Neural cell (in vitro differentiated cells): ENCODE data around the gene ANP32A. TPM values are rescaled to one million over a fixed set of nuclear protein-coding genes. Genes with fewer than 3 reads are reported as not detected.

ENCODE experiments used
- H2AFZ ChIP-seq: fragments of 200-600, 300-800 bp; sonication (generic), shearing (Covaris generic); 2 replicates; pipeline ENCODE4 v1.6.0; 2014; ENCODE audit warnings: low read depth, mild to moderate bottlenecking, antibody characterized with exemption, low read length, moderate library complexity
- H3F3A ChIP-seq: fragments of 200-600 bp; shearing (Covaris generic); 2 replicates; pipeline ENCODE4 v1.6.1; 2016; ENCODE audit warnings: mild to moderate bottlenecking, moderate library complexity, mixed read lengths, antibody characterized with exemption, low read length; ENCODE audit not compliant: insufficient read depth, poor library complexity, severe bottlenecking
- H3K27ac ChIP-seq: fragments of 200-600, 300-800 bp; sonication (generic), shearing (Covaris generic); 2 replicates; pipeline ENCODE4 v1.5.1; 2014; ENCODE audit warnings: mild to moderate bottlenecking, low read length, moderate library complexity
- H3K27me3 ChIP-seq: fragments of 300-800, 200-600 bp; sonication (generic), shearing (Covaris generic); 2 replicates; pipeline ENCODE4 v1.6.0; 2014; ENCODE audit warnings: mild to moderate bottlenecking, low read depth, low read length, moderate library complexity; ENCODE audit not compliant: insufficient read depth
- H3K36me3 ChIP-seq: fragments of 300-800, 200-600 bp; sonication (generic), shearing (Covaris generic); 2 replicates; pipeline ENCODE4 v1.5.1; 2014; ENCODE audit warnings: mild to moderate bottlenecking, antibody characterized with exemption, low read length, moderate library complexity; ENCODE audit not compliant: insufficient read depth
- H3K4me2 ChIP-seq: fragments of 300-800, 200-600 bp; sonication (generic), shearing (Covaris generic); 2 replicates; pipeline ENCODE4 v1.6.0; 2014; ENCODE audit warnings: mild to moderate bottlenecking, low read length
- H3K4me3 ChIP-seq: fragments of 300-800, 200-600 bp; sonication (generic), shearing (Covaris generic); 2 replicates; pipeline ENCODE4 v1.5.1; 2014; ENCODE audit warnings: mild to moderate bottlenecking, low read length, moderate library complexity
- H3K79me2 ChIP-seq: fragments of 200-600 bp; shearing (Covaris generic); replicated peaks from 2 replicates; pipeline ENCODE4 v1.6.0; 2014; ENCODE audit warnings: mild to moderate bottlenecking, low read length, moderate library complexity; ENCODE audit not compliant: insufficient read depth
- H3K9ac ChIP-seq: fragments of 300-800, 200-600 bp; sonication (generic), shearing (Covaris generic); 2 replicates; pipeline ENCODE4 v1.6.1; 2016; ENCODE audit warnings: mild to moderate bottlenecking, low read length, mixed read lengths
- H3K9me2 ChIP-seq: fragments of 200-600 bp; shearing (Covaris generic); 2 replicates; pipeline ENCODE4 v1.6.1; 2016; ENCODE audit warnings: mild to moderate bottlenecking, low read length, mixed read lengths; ENCODE audit not compliant: insufficient read depth
- H3K9me3 ChIP-seq: fragments of 200-600, 300-800 bp; sonication (generic), shearing (Covaris generic); 2 replicates; pipeline ENCODE4 v1.6.1; 2016; ENCODE audit warnings: mild to moderate bottlenecking, mixed run types, low read length, moderate library complexity, mixed read lengths
- H4K20me1 ChIP-seq: fragments of 200-600 bp; shearing (Covaris generic); 2 replicates; pipeline ENCODE4 v1.6.1; 2016; ENCODE audit warnings: mild to moderate bottlenecking, mixed run types; ENCODE audit not compliant: insufficient read depth
- EP300 ChIP-seq: fragments of 450-650 bp; conservative IDR thresholded peaks from 2 replicates; pipeline ENCODE4 v1.6.1; 2014; ENCODE audit warnings: antibody characterized with exemption, mild to moderate bottlenecking, moderate library complexity; ENCODE audit not compliant: poor library complexity, severe bottlenecking
- EZH2 ChIP-seq: fragments of 200-600, 300-800 bp; shearing (Covaris generic), sonication (generic); IDR thresholded peaks from 2 replicates; pipeline ENCODE4 v1.6.1; 2014; ENCODE audit warnings: antibody characterized with exemption, low read length, borderline replicate concordance, mild to moderate bottlenecking; ENCODE audit not compliant: insufficient read depth, poor library complexity, severe bottlenecking
- MXI1 ChIP-seq: fragments of 450-650 bp; conservative IDR thresholded peaks from 2 replicates; pipeline ENCODE4 v1.6.1; 2014; ENCODE audit warnings: antibody characterized with exemption, mild to moderate bottlenecking; ENCODE audit not compliant: poor library complexity, severe bottlenecking
- POLR2AphosphoS5 ChIP-seq: IDR thresholded peaks from 2 replicates; pipeline ENCODE4 v1.6.1; 2012
- RAD21 ChIP-seq: fragments of 450-650 bp; conservative IDR thresholded peaks from 2 replicates; pipeline ENCODE4 v1.6.1; 2014; ENCODE audit warnings: antibody characterized with exemption, mild to moderate bottlenecking, moderate library complexity
- SMC3 ChIP-seq: fragments of 450-650 bp; conservative IDR thresholded peaks from 2 replicates; pipeline ENCODE4 v1.6.1; 2014; ENCODE audit warnings: antibody characterized with exemption, mild to moderate bottlenecking, moderate library complexity; ENCODE audit not compliant: poor library complexity
- TAF1 ChIP-seq: IDR thresholded peaks from 2 replicates; pipeline ENCODE4 v1.6.1; 2012; ENCODE audit warnings: low read depth
- polyA plus RNA-seq: library from polyadenylated mRNA; depleted of rRNA; stranded (reverse); fragments of >200 nt; gene quantifications from 2 replicates; pipeline ENCODE4 v1.2.3, GENCODE V29; 2014
- TF ChIP-seq, protein P1 (sequence below): IDR thresholded peaks from 2 replicates; pipeline ENCODE4 v1.6.1; 2012; ENCODE audit warnings: borderline replicate concordance
- TF ChIP-seq, protein P2 (sequence below): fragments of 450-650 bp; IDR thresholded peaks from 2 replicates; pipeline ENCODE4 v1.5.1; 2014; ENCODE audit warnings: antibody characterized with exemption, mild to moderate bottlenecking, moderate library complexity; ENCODE audit not compliant: poor library complexity, severe bottlenecking

The ANP32A gene
- polyA plus RNA-seq, 1 donor from 2014 or later, result 190 TPM

DNA sequence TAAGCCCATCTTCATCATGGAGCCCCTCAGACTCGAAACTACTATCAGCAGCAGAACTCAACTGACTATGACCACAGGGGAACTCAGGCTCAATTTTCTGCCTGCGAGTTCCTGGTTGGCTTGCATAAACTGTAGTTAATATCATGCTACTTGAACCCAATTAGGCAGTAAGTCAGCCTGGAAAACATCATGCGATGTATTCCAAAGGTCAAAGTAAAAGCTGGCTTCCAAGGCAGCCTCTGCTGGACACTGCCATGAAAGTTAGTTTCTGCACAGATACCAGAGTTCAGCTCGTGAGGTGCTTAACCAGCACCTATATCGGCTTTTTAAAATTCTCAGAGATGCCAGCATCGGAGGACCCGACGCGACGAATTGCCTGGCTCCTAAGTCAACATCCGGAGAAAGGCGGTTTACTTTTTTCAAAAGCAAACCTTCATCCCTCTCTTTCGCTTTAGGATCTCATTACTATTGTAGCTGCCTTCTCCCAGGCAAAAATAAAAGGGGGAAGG lies 3.8 kb downstream of the ANP32A start:
- Histone ChIP-seq H3K4me2 (peak overlapping the region; percentile 66), H4K20me1 (no peaks in the 10 kb centered on the region), H3K4me3 (peak overlapping the region; percentile 91), H3K9ac (peak overlapping the region; percentile 94), H3K27me3 (no peaks in the 10 kb centered on the region), H3K9me2 (no peaks in the 10 kb centered on the region), H3K36me3 (no peaks in the 10 kb centered on the region), H3F3A (peaks cover 11% of the 10 kb centered on the region), H3K9me3 (no peaks in the 10 kb centered on the region), H2AFZ (peak overlapping the region; percentile 32), H3K79me2 (peaks cover 77% of the 10 kb centered on the region), H3K27ac (peak overlapping the region; percentile 98)
- TF ChIP-seq, protein P1, sequence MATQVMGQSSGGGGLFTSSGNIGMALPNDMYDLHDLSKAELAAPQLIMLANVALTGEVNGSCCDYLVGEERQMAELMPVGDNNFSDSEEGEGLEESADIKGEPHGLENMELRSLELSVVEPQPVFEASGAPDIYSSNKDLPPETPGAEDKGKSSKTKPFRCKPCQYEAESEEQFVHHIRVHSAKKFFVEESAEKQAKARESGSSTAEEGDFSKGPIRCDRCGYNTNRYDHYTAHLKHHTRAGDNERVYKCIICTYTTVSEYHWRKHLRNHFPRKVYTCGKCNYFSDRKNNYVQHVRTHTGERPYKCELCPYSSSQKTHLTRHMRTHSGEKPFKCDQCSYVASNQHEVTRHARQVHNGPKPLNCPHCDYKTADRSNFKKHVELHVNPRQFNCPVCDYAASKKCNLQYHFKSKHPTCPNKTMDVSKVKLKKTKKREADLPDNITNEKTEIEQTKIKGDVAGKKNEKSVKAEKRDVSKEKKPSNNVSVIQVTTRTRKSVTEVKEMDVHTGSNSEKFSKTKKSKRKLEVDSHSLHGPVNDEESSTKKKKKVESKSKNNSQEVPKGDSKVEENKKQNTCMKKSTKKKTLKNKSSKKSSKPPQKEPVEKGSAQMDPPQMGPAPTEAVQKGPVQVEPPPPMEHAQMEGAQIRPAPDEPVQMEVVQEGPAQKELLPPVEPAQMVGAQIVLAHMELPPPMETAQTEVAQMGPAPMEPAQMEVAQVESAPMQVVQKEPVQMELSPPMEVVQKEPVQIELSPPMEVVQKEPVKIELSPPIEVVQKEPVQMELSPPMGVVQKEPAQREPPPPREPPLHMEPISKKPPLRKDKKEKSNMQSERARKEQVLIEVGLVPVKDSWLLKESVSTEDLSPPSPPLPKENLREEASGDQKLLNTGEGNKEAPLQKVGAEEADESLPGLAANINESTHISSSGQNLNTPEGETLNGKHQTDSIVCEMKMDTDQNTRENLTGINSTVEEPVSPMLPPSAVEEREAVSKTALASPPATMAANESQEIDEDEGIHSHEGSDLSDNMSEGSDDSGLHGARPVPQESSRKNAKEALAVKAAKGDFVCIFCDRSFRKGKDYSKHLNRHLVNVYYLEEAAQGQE, result no peak
- TF ChIP-seq EP300, result no peak
- no peak for TF ChIP-seq POLR2AphosphoS5

DNA sequence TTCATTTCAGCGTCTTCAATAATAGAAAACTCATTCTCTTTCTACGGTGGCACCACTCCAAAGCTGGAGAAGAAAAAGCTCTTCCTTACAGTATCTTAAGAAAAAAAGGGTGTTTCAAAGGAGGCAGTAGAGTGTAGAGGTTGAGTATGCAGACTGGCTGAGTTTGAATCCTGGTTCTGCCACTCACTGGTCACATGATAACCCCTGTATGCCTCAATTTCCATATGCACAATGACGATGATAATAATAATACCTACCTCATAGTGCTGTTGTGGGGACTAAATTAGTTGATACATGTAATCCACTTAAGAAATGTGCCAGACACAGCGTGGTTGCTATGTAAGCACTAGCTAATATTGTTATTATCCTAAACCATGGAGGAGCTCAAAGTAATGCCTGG lies 4.5 kb downstream of the ANP32A start:
- no peaks in the 10 kb centered on the region for H4K20me1 ChIP-seq
- H3K27me3 ChIP-seq, result no peaks in the 10 kb centered on the region
- H3K9ac ChIP-seq, result peak overlapping the region; percentile 94

More for the DNA sequence above, 4.5 kb downstream of the ANP32A start:
- Histone ChIP-seq H3K27ac (peak overlapping the region; percentile 98), H3K9me2 (no peaks in the 10 kb centered on the region), H3K4me3 (peak overlapping the region; percentile 91), H2AFZ (no peak overlapping the region), H3K79me2 (peaks cover 78% of the 10 kb centered on the region), H3F3A (peaks cover 11% of the 10 kb centered on the region), H3K36me3 (no peaks in the 10 kb centered on the region), H3K4me2 (peak overlapping the region; percentile 66), H3K9me3 (no peaks in the 10 kb centered on the region)
- TF ChIP-seq EZH2 (no peak), POLR2AphosphoS5 (no peak), MXI1 (no peak), SMC3 (no peak), EP300 (no peak), TAF1 (no peak), RAD21 (no peak)
- TF ChIP-seq, protein P2, sequence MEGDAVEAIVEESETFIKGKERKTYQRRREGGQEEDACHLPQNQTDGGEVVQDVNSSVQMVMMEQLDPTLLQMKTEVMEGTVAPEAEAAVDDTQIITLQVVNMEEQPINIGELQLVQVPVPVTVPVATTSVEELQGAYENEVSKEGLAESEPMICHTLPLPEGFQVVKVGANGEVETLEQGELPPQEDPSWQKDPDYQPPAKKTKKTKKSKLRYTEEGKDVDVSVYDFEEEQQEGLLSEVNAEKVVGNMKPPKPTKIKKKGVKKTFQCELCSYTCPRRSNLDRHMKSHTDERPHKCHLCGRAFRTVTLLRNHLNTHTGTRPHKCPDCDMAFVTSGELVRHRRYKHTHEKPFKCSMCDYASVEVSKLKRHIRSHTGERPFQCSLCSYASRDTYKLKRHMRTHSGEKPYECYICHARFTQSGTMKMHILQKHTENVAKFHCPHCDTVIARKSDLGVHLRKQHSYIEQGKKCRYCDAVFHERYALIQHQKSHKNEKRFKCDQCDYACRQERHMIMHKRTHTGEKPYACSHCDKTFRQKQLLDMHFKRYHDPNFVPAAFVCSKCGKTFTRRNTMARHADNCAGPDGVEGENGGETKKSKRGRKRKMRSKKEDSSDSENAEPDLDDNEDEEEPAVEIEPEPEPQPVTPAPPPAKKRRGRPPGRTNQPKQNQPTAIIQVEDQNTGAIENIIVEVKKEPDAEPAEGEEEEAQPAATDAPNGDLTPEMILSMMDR, result no peak
- TF ChIP-seq, protein P1, result no peak
